Measurements from ENCODE around the gene ELAVL3. TPM values are rescaled to one million over a fixed set of nuclear protein-coding genes. Genes with fewer than 3 reads are reported as not detected.
A peak's percentile ranks its signal among the peaks of the same experiment; 100 is the strongest.

ELAVL3 gene
- total RNA-seq, 2 experiments from 2014 or later = 0.66 TPM; not detected in 1

GRCh38 chr19:11483366-11484111, 2.7 kb upstream of the ELAVL3 start:
- ATAC-seq (ENCODE audit: poor library complexity) = no peak
- Mint-ChIP-seq H3K36me3 (ENCODE audit: low read depth) (peaks cover 8% of the 10 kb centered on the region), H3K4me3 (no peak overlapping the region), H3K9me3 (no peaks in the 10 kb centered on the region), H3K4me1 (ENCODE audit: low read depth) (peaks cover 22% of the 10 kb centered on the region), H3K27ac (no peak overlapping the region), H3K27me3 (peaks cover 42% of the 10 kb centered on the region)
- Histone ChIP-seq H3K9me3 (ENCODE audit: control insufficient read depth in 1 of 2, insufficient read depth in 1 of 2, low read length in 2 of 2) (peaks cover 0 to 25% of the 10 kb centered on the region in 2 experiments), H3K27me3 (ENCODE audit: control insufficient read depth in 1 of 2, insufficient read depth in 2 of 2, low read length in 2 of 2) (peaks cover 24 to 31% of the 10 kb centered on the region in 2 experiments), H3K4me3 (ENCODE audit: low read length) (no peak overlapping the region), H3K36me3 (ENCODE audit: insufficient read depth, low read length) (peaks cover 7% of the 10 kb centered on the region), H3K4me1 (ENCODE audit: insufficient read depth, low read length) (peaks cover 36% of the 10 kb centered on the region), H3K27ac (ENCODE audit: low read depth in 1 of 2, low read length in 2 of 2) (no peak overlapping the region)
- intact Hi-C loops (cut with DNase I, micrococcal nuclease) = loop anchor here (2.0 to 10.0 kb wide), 4 partner anchors 46 to 241 kb away; partner anchors contain the start of genes ODAD3 (in 2 of the 2) and PRKCSH (in 2 of the 2)
- ChIA-PET CTCF (interaction anchor here (1.2 to 1.8 kb wide), 7 partner anchors 10 to 193 kb away, joined by 3 to 28 read pairs (median 6); partner anchors contain the start of genes EPOR and SWSAP1), POLR2A (interaction anchor here (1.3 to 2.0 kb wide), 5 partner anchors 9 to 115 kb away, joined by 3 to 15 read pairs (median 5); partner anchors contain the start of genes ECSIT and SWSAP1)
- TF ChIP-seq CTCF (IDR thresholded peaks at IDR 0.05) = no peak
- DNase-seq = peak in 1 of 14 experiments; percentile 43

- peaks cover 6% of the 10 kb centered on the region for H3K36me3 ChIP-seq (ENCODE audit: insufficient read depth, low read length)
- DNase-seq = peak; percentile 58 to 95 (median 78)
- intact Hi-C loops (cut with DNase I, micrococcal nuclease) = loop anchor here (1.0 to 10.0 kb wide), 9 partner anchors 23 to 345 kb away; partner anchors contain the start of genes ODAD3 (in 2 of the 2), PRKCSH (in 2 of the 2) and ZNF653 (in 1 of the 2)
- ChIA-PET POLR2A (interaction anchor here (0.6 to 2.0 kb wide), 9 partner anchors 10 to 242 kb away, joined by 3 to 15 read pairs (median 5); partner anchors contain the start of genes ECSIT, ODAD3, PRKCSH and SWSAP1), CTCF (interaction anchor here (0.6 to 1.8 kb wide), 16 partner anchors 9 to 412 kb away, joined by 3 to 28 read pairs (median 4); partner anchors contain the start of genes CCDC159, EPOR, ODAD3 and PRKCSH)
- no peaks in the 10 kb centered on the region for H3K9me3 Mint-ChIP-seq
- H3K4me1 ChIP-seq (ENCODE audit: insufficient read depth, low read length) = peaks cover 36% of the 10 kb centered on the region
- H3K27me3 ChIP-seq (ENCODE audit: control insufficient read depth in 1 of 2, insufficient read depth in 2 of 2, low read length in 2 of 2) = peaks cover 27 to 35% of the 10 kb centered on the region in 2 experiments
- peak overlapping the region; percentile 2 for H3K4me3 Mint-ChIP-seq
- ATAC-seq (ENCODE audit: poor library complexity) = peak; percentile 73
- H3K4me1 Mint-ChIP-seq (ENCODE audit: low read depth) = peaks cover 22% of the 10 kb centered on the region
- H3K36me3 Mint-ChIP-seq (ENCODE audit: low read depth) = peaks cover 8% of the 10 kb centered on the region
- H3K27me3 Mint-ChIP-seq = peaks cover 52% of the 10 kb centered on the region
- no peak overlapping the region for H3K27ac Mint-ChIP-seq
- TF ChIP-seq CTCF (IDR thresholded peaks at IDR 0.05) = peak; percentile 82
- peak overlapping the region; percentile 7 for H3K4me3 ChIP-seq (ENCODE audit: low read length)
- no peak overlapping the region for H3K27ac ChIP-seq (ENCODE audit: low read depth in 1 of 2, low read length in 2 of 2)
- H3K9me3 ChIP-seq (ENCODE audit: control insufficient read depth in 1 of 2, insufficient read depth in 1 of 2, low read length in 2 of 2) = peaks cover 0 to 25% of the 10 kb centered on the region in 2 experiments
Observed at GRCh38 chr19:11482384-11483050, 1.7 kb upstream of the ELAVL3 start.
